ENCODE results near the gene CCDC50. TPM values are rescaled to one million over a fixed set of nuclear protein-coding genes. Genes with fewer than 3 reads are reported as not detected.

CCDC50 gene
- total RNA-seq, 1 experiment from 2014 or later = 56.9 TPM

DNA sequence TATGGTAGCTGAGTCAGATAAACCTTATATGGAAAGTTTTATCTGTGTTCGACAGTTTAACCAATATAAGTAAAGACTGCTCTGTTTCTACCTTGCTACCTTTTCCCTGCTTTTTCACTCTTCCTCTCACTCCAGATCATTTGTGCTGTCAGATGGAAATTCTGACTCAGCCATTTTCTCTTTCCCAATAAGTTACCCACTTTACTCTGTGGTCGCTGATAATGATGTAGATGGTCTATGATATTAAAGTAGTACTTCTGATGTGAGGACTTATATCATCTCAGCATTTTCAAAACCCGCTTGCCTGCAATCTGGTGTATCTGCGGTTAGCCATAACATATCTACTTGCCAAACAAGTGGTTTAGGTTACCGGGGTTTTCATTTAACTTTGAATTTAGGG lies 16.1 kb downstream of the CCDC50 start:
- DNase-seq (ENCODE audit: extremely low read depth, low read depth) = no peak

DNA sequence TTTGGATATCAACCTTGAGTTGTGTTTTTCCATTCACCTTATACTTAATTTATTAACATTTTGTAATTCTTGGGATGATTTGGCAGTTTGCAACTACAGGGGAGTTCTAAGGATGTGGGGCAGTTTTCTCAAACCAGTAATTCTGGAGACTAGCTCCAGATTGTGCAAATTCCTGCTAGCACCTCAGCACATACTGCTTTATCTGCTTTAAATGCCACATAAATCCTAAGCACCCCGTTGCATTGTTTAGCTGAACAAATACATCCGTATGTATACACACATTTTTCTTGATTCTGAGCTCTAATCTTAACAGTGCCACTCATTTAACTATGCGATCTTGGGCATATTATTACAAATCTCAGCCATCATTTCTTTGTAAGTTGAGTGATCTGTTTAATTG lies 18.0 kb downstream of the CCDC50 start:
- DNase-seq (ENCODE audit: extremely low read depth, low read depth) = no peak

DNA sequence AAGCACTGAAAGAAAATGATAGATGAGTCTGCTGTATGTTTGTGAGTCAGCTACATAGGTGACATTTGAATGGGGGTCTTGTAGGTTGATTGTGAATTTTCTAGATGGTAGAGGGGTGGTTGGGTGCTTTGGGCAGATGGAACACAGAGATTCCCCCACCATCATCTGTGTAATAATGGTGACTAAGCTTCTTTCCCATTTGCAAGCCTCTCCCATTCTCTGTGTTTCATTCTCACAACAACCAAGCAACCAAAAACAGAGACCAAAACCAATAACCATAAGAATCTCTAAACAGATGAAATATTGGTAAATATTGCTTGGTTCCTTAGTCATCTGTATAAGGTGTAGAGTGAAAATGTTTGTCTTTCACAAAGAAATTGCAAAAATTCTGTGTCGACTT lies 18.9 kb downstream of the CCDC50 start:
- DNase-seq (ENCODE audit: extremely low read depth, low read depth) = no peak

DNA sequence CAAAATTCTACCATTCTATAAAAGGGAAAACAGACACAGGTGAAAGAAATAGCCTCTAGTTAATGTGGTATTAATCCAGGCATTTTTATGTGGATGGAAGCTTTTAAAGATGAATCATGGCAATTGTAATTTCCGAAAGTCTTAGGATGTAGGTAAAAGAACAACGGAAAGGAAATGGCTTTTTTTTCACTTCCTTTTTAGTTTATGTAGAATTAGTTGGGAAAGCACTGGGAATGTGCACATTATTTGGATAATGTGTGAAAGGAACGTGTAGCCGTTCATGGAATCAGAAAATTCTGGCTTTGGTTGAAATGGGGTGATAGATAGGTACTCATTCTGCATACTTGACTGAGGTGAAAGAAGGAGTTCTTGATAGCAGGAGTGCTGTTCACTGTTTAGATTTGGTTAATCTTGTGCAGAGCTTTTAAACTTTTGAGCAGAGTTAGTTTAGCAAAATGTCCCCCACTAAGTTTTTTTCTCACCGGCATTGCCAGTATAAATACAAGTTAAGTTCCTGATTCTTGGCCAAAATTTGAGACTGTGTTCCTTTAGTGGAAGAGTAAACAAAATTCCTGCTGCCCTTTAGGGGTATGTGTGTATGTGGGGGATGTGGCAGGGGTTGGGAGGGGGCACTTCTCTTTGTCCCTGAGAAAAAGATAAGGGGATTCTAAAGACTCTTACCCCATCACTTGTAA lies 21.3 kb downstream of the CCDC50 start:
- no peak for DNase-seq (ENCODE audit: extremely low read depth, low read depth)

DNA sequence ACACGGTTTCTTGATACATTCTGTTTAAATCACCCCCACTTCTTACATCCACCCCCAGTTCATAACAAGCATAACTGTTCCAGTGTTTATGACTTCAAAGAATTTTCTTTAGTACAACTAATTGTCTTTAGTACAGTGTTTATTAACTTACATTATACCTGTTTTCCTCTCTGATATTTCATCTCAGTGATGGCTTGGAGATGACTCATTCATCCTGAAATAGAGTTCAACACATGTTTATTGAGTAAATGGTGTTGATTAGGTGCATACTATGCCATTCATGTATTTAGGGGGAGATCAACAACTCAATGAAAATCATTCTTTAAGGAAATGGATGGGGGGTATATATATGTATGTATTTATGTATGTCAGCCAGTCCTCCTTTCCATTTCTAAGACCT lies 22.8 kb downstream of the CCDC50 start:
- DNase-seq (ENCODE audit: extremely low read depth, low read depth) = no peak

DNA sequence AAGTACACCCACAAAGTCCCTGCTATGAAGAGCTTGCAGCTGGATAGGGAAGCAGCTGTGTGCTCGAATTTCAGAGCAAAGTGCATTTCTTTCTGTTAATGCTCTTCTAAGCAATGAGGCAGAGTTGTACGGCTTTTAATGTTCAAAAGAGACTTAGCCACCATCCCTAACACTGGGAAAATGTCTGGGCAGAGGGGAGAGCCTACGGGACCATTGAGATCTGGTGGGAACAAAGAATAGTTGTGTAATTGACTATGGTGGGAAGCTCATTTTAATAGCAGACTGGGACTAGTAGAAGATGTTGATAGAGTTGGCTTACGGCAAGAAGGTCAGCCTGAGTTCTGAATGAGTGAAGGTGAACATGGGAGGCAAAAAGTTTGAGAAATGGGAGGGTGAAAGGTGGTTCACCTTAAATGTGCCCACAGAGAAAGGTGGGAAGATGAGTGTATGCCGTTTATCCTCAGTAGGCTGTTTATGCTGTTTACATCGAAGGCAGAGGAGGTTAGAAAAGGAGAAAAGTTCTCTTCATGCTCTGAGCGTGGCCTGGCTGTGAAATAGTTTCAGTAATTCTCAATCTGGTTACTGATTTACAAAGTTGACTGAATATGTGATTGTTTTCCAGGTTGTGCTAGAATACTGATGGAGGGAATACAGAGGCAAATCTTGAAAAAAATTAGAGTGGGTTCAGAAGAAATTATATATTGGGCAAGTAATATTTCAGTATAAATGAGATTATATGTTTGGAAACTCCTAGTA lies 24.0 kb downstream of the CCDC50 start:
- DNase-seq (ENCODE audit: extremely low read depth, low read depth) = no peak

DNA sequence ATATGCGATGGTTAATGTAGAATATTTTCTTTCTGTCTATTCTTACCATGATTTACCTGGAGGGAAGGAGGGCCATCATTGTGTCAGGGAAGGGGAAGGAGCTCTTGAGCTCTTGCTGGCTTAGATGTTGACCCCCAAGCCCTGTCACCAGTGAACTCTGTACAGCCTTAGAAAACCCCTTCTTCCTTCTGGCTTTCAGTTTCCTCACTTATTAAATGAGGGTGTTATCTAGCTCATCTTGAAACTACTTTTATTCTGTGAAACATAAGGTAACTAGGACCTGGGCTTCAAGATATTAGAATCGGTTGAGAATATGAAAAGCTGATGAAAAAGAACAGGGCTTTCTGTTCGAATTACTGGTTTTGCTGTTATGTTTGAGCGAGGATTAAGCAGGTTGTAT lies 26.2 kb downstream of the CCDC50 start:
- no peak for DNase-seq (ENCODE audit: extremely low read depth, low read depth)

DNA sequence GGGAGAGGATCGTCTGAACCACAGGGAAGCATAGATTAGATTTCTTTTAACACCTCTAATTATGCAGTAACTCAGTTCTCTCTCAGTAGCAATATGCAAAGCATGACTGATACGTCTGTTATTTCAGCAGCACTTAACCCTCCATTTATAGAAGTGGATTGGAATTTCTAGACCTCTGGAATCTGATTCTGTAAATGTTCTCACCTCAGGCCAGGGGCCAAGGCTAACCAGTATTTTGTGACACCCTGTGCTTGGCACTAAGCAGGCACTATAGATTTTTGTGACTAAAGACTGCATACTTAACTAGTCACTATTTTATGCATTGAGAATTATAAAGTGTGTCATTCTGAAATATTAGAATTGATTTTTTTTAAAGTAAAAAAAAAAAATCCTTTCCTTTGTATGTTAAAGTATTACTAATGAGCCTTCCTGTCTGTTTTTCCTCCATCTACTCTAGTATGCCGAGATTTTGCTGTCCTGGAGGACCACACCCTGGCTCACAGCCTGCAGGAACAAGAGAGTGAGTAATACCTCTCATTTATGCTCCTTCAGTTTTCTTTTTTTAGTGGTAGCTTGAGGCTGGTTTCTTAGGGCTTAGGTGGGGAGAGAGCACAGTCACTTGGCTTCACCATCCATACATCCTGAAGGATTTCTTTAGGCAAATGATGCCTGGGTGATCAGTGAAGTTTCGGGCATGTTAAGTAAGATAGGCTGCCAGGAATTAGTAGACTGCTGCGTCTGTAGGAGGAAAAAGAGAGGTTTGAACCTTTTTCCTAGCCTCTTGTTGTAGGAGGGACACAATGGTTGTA lies 27.6 kb downstream of the CCDC50 start:
- DNase-seq (ENCODE audit: extremely low read depth, low read depth) = no peak

DNA sequence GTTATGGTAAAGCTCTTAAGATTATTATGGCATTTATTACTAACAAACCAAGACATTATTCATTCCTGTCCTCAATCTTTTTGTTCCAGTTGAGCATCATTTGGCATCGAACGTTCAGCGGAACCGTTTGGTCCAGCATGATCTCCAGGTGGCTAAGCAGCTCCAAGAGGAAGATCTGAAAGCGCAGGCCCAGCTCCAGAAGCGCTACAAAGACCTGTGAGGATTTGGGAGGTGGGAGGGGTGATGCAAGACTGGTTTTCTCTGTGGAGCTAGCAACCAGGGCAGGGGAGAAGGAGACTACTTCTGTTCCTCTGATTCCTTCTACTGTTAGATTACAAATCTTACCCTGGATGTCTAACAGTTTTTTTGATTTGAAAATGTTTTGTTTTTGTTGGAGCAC lies 28.7 kb downstream of the CCDC50 start:
- no peak for DNase-seq (ENCODE audit: extremely low read depth, low read depth)

DNA sequence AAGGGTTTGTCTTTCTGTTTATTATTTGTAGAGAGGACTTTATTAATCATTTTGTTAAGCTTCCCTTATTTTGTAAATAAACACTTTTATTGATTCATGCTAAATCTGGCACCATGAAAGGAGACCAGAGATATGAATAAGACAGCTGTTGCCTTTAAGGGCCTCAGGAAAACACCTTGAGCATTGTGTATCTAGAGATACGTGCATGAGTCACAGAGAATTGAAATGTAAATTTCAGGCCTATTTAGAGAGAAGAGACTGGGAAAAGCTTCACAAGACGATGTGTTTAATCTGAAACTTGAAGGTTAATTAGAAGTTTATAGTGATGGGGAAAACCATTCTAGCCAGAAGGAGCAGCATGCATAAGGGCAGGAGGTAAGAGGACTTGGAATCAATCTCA lies 29.7 kb downstream of the CCDC50 start:
- no peak for DNase-seq (ENCODE audit: extremely low read depth, low read depth)

DNA sequence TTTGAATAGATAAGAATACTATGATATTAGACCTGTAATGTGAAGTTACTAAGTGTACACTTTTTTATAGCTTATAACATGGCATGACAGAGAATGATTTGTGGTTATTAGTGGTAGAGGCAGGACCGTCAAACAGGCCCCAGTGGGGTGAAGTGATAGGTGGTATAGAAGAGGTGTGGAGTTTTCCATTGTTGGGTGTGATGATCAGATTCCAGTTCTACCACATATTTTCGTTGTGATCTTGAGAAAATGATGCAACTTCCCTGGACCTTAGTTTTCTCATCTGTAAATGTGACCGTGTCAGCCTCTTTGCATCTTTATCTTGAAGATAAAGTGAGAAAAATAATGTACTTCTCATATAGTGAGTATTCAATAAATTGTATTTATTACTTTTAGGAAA lies 31.4 kb downstream of the CCDC50 start:
- no peak for DNase-seq (ENCODE audit: extremely low read depth, low read depth)

DNA sequence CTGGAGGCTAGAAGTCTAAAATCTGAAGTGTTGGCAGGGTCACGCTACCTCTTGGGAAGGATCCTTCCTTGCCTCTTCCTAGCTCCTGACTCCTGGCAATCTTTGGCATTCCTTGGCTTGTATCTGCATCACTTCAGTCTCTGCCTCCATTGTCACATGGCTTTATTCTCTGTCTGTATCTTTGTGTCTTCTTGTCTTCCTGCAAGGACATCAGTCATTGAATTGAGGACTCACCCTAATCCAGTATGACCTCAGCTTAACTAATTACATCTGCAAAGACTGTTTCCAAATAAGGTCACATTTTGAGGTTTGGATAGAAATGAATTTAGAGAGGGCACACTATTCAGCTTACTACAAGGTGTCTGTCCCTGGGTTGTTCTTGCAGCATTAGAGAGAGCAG lies 32.3 kb downstream of the CCDC50 start:
- no peak for DNase-seq (ENCODE audit: extremely low read depth, low read depth)

DNA sequence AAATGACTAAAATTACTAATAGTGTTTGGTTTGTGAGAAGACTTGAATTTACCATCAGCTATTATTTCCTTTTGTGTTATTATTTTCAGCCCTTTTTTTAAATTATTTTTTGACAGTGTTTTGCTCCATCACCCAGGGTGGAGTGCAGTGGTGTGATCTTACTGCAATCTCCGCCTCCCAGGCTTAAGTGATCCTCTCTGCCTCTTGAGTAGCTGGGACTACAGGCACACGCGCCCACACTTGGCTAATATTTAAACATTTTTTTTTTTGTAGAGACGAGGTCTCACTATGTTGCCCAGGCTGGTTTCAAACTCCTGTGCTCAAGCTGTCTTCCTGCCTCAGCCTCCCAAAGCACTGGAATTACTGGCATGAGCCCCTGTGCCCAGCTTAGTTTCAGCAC lies 32.8 kb downstream of the CCDC50 start:
- no peak for DNase-seq (ENCODE audit: extremely low read depth, low read depth)

DNA sequence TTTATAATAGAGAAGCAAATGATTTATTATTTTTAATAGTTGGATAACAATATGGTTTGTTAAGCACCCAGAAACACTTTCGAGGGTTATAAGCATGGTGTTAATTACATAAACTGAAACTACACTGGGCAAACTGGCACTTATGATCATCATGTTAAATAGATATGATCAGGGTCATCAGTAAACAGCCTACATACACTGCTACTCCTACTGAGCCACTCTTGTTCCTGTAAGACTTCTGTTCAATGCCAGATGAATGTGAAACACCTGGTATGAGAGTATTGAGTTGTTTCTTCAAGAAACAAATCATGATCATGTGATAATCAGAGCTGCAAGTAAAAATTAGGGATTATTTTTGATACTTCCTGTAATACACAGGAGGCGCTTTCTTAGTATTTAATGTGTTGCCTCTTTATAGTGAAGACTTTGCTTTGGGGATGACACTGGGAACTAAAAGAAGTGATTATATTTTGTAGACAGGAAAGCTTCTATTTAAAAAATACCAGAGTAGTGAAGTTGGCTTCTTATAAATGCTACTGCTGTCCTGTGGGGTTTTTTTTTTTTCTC lies 33.4 kb downstream of the CCDC50 start:
- DNase-seq (ENCODE audit: extremely low read depth, low read depth) = no peak

DNA sequence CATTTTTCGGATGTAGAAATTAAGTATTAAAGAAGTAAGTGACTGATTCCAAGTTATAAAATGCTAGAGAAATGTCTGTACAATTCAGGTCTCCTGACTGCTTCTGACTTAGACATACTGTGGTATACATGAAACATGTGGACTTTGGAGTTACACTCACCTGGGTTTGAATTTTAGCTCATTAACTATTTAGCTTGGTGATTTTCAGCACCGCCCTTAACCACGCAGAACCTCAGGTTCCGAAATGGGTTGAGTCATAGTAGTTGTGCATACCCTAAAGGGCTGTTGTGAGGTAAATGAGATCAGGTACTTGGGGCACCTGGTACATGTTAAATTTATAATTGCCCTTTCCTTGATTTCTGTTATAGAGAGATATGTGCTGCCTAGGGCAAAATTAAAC lies 34.0 kb downstream of the CCDC50 start:
- no peak for DNase-seq (ENCODE audit: extremely low read depth, low read depth)

DNA sequence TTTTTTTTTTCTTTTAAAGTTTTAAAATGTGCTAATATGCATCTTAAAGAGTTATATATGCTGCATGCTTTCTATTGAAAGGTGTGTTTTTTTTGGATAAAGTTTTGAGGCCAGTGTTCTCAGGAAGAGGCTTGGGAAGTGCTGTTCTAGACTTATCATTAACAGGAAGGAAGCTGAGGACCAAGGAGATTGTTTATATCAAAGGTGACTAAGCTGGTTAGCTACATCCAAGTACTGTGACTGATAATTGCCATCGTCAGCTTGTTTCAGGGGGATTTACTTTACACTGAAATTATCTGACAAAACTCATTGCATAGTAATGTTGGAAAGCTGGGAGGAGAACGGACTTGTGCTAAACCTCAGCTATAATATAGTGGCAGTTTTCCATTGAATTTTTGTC lies 37.5 kb downstream of the CCDC50 start:
- DNase-seq (ENCODE audit: extremely low read depth, low read depth) = no peak

DNA sequence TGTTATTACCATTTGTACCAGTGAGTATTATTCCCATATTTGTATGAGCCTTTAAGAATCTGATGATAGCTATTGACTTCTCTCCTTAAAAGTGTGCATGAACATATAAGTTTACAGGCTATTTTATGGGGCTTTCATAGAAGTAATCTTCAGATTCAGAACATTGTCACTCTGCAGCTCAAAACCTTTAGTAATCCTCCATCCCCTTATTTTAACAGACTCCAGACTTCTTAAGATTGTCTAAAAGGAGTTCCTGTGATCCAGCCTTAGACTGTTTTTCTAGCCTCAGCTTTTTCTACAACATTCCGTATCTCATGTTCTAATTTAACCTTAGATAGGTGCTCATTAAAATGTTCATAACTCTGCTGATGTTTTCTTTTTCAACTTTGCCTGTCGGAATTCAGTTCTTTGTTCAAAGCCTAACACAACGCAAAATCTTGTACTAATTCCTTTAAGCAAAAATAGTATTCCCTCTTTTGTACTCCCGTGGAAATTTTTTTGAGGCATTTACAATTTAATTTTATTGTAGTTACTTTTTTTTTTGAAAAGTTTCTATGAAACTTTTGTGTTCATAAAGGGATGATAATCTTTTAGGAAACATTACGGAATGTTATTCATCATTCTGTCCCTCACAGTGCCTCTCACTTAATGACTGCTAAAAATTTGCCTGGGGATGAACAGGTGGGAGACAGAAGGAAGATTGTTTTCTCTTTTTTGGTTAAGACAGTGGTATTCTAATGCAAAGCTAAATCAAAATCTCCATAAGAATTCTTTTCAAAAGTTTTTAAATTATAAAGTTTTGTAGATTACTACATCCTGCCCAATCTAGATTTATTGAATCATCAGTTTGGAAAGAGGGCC lies 39.8 kb downstream of the CCDC50 start:
- no peak for DNase-seq (ENCODE audit: extremely low read depth, low read depth)

DNA sequence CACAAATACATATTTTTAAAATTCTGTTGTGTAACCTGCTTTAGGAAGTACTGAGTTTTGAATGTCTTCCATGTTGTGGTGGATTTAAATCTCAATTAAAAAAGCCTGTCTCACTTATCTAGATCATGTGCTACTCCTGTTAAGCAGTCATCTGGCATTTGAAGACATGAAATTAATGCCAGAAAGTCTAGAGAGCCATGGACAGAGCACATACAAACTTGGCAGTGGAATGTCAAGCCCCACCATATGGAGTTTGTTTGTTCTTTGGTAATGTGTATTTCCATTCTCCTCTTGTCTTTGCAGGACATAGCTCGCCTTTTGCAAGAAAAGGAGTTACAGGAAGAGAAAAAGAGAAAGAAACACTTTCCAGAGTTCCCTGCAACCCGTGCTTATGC lies 40.4 kb downstream of the CCDC50 start:
- no peak for DNase-seq (ENCODE audit: extremely low read depth, low read depth)

DNA sequence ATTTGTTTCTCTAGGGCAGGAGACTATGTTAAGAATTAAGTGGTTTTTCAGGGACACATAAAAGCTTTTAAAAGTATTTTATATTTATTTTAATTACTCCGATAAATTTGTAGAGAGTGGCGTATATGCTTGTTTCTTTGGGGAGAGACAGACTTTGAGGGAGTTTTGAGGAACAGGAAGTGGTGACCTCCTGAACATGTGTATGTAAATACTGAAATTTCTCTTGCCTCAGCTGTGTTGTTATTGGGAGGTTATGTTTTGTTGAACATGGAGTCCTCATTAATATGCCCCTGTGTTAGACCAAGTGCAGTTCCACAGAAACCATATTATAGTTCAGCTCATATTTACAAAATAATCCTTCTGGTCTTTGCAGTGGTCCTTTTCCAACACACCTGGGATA lies 42.9 kb downstream of the CCDC50 start:
- DNase-seq (ENCODE audit: extremely low read depth, low read depth) = no peak

DNA sequence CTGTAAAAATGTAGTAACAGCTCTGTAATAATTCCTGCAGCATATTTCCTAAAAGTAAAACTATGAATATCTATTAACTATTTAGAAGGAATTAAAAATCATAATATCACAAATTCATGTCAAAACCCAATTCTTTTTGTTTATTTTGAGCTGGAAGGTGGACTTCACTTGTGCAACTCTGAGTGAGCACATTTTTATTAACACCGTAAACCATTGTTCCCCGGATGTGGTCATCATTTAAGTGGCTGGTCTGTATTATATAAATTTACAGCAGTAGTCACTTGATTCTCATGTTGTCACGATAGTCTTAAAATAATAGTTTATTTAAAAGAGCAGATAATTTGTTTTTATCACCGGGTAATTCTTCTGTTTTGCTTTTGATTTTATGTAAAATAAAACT lies 44.1 kb downstream of the CCDC50 start:
- DNase-seq (ENCODE audit: extremely low read depth, low read depth) = no peak
